Neuronal stem cell (in vitro differentiated cells): ENCODE results near the gene SORCS2.

Experiments
- DNase-seq: peaks from one replicate; pipeline ENCODE4 v3.0.0-alpha.2; 2013; ENCODE audit warnings: low spot score
- H2AFZ ChIP-seq: one replicate; pipeline ENCODE4 v1.6.1; 2013; ENCODE audit warnings: mild to moderate bottlenecking, low read length, inconsistent platforms
- H2AK5ac ChIP-seq: 2 replicates; pipeline ENCODE4 v1.6.1; 2013; ENCODE audit warnings: low read depth, mild to moderate bottlenecking, inconsistent platforms, low read length, moderate library complexity, mixed read lengths
- H2BK120ac ChIP-seq: 2 replicates; pipeline ENCODE4 v1.6.1; 2013; ENCODE audit warnings: low read depth, mild to moderate bottlenecking, inconsistent platforms, low read length, moderate library complexity, mixed read lengths
- H2BK12ac ChIP-seq: one replicate; pipeline ENCODE4 v1.6.1; 2013; ENCODE audit warnings: low read length, inconsistent platforms
- H2BK15ac ChIP-seq: 2 replicates; pipeline ENCODE4 v1.6.1; 2013; ENCODE audit warnings: mild to moderate bottlenecking, low read length, inconsistent platforms, mixed read lengths
- H2BK5ac ChIP-seq: one replicate; pipeline ENCODE4 v1.6.1; 2013; ENCODE audit warnings: inconsistent platforms, mild to moderate bottlenecking, low read length, moderate library complexity
- H3K14ac ChIP-seq: one replicate; pipeline ENCODE4 v1.6.1; 2013; ENCODE audit warnings: low read length, inconsistent platforms
- H3K18ac ChIP-seq: 2 replicates; pipeline ENCODE4 v1.6.1; 2013; ENCODE audit warnings: low read length, inconsistent platforms
- H3K23ac ChIP-seq: 2 replicates; pipeline ENCODE4 v1.6.1; 2013; ENCODE audit warnings: low read depth, mild to moderate bottlenecking, mixed read lengths, low read length, inconsistent platforms; ENCODE audit not compliant: poor library complexity
- H3K27ac ChIP-seq: replicated peaks from 3 replicates; pipeline ENCODE4 v1.5.1; 2013; ENCODE audit warnings: low read length, inconsistent platforms
- H3K27me3 ChIP-seq, 3 experiments: 2 replicates each; pipeline ENCODE4 v1.6.1; 2013; ENCODE audit warnings: low read length in 3 of 3, mild to moderate bottlenecking in 2 of 3, inconsistent platforms in 1 of 3, low read depth in 1 of 3, mixed read lengths in 1 of 3, moderate library complexity in 1 of 3; ENCODE audit not compliant: control insufficient read depth in 3 of 3, insufficient read depth in 3 of 3
- H3K36me3 ChIP-seq, 2 donors: replicated peaks in 1 of 2; 2 replicates each; pipeline ENCODE4 v1.6.1; 2013; ENCODE audit warnings: low read length in 2 of 2; ENCODE audit not compliant: control insufficient read depth in 2 of 2, insufficient read depth in 2 of 2
- H3K4ac ChIP-seq: 2 replicates; pipeline ENCODE4 v1.6.1; 2013; ENCODE audit warnings: inconsistent platforms, mild to moderate bottlenecking, low read length, moderate library complexity
- H3K4me1 ChIP-seq, 2 donors: 1 replicate in 1 of 2; 2 replicates in 1 of 2; pipeline ENCODE4 v1.6.1; 2013; ENCODE audit warnings: low read length in 2 of 2, low read depth in 1 of 2; ENCODE audit not compliant: control insufficient read depth in 2 of 2, insufficient read depth in 1 of 2
- H3K4me2 ChIP-seq: one replicate; pipeline ENCODE4 v1.6.1; 2013; ENCODE audit warnings: mild to moderate bottlenecking, low read length, inconsistent platforms; ENCODE audit not compliant: insufficient read depth, poor library complexity, severe bottlenecking
- H3K4me3 ChIP-seq, 2 donors: 2 replicates each; pipeline ENCODE4 v1.5.1; 2013; ENCODE audit warnings: low read length in 2 of 2, mild to moderate bottlenecking in 2 of 2, inconsistent platforms in 1 of 2, moderate library complexity in 1 of 2
- H3K79me1 ChIP-seq: one replicate; pipeline ENCODE4 v1.6.1; 2013; ENCODE audit warnings: low read depth, mild to moderate bottlenecking, inconsistent platforms, low read length, moderate library complexity
- H3K9ac ChIP-seq: one replicate; pipeline ENCODE4 v1.6.1; 2013; ENCODE audit warnings: mild to moderate bottlenecking, low read depth, low read length, inconsistent platforms; ENCODE audit not compliant: poor library complexity
- H3K9me3 ChIP-seq, 2 donors: replicated peaks in 1 of 2; 2 replicates each; pipeline versions ENCODE3 to v1.6.1; 2013; ENCODE audit warnings: low read length in 2 of 2, mild to moderate bottlenecking in 2 of 2, inconsistent platforms in 1 of 2, low read depth in 1 of 2, mixed read lengths in 1 of 2, moderate library complexity in 1 of 2; ENCODE audit not compliant: control insufficient read depth in 2 of 2, insufficient read depth in 1 of 2
- H4K8ac ChIP-seq: one replicate; pipeline ENCODE4 v1.6.1; 2013; ENCODE audit warnings: low read depth, mild to moderate bottlenecking, inconsistent platforms, low read length, moderate library complexity
- H4K91ac ChIP-seq: one replicate; pipeline ENCODE4 v1.6.1; 2013; ENCODE audit warnings: low read length, low read depth, mild to moderate bottlenecking, inconsistent platforms; ENCODE audit not compliant: poor library complexity
- WGBS, 2 donors: extraction: QIAGEN DNeasy Blood & Tissue Kit; methylation state at CpG; one replicate each; pipeline ENCODE4 v1.1.7; 2013; ENCODE audit warnings: missing lambda C conversion rate in 2 of 2, mixed read lengths in 1 of 2; ENCODE audit not compliant: insufficient read length in 2 of 2, insufficient replicate concordance in 1 of 2; ENCODE audit errors: extremely low coverage in 2 of 2; 5-methylcytosine and 5-hydroxymethylcytosine counted together

Gene SORCS2

GRCh38 chr4:7469023-7469422 lies 276.7 kb downstream of the SORCS2 start:
- Histone ChIP-seq H2BK120ac (no peak overlapping the region), H2AK5ac (no peak overlapping the region), H2BK5ac (no peak overlapping the region), H3K79me1 (no peaks in the 10 kb centered on the region), H2BK15ac (no peak overlapping the region), H3K4me1 (peaks cover 9 to 14% of the 10 kb centered on the region in 2 donors), H3K4ac (no peak overlapping the region), H4K8ac (no peak overlapping the region), H3K4me2 (no peak overlapping the region), H3K14ac (no peak overlapping the region), H3K23ac (no peak overlapping the region), H3K27ac (no peak overlapping the region), H4K91ac (no peak overlapping the region), H3K18ac (no peak overlapping the region), H2AFZ (no peak overlapping the region), H2BK12ac (no peak overlapping the region), H3K4me3 (no peak overlapping the region), H3K36me3 (no peaks in the 10 kb centered on the region), H3K27me3 (no peaks in the 10 kb centered on the region), H3K9ac (no peak overlapping the region), H3K9me3 (peaks cover 0 to 6% of the 10 kb centered on the region in 2 donors)
- no peak for DNase-seq
- WGBS, 2 donors: no CpG with 5 or more reads among the region's 4 CpGs

DNA sequence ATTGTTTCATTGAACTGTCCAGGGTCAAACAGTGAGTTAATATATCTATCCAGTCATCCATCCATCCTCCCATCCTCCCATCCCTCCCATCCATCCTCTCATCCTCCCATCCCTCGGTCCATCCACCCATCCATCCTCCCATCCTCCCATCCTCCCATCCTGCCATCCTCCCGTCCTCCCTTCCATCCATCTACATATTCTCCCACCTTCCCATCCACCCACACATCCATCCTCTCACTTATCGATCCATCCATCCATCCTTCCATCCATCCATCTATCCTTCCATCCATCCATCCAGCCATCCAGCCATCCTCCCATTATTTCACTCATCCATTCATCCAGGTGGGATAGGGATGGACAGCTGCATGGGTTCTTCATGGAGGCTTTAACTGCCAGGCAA lies 277.8 kb downstream of the SORCS2 start:
- Histone ChIP-seq H2BK5ac (no peak overlapping the region), H2BK12ac (no peak overlapping the region)

DNA sequence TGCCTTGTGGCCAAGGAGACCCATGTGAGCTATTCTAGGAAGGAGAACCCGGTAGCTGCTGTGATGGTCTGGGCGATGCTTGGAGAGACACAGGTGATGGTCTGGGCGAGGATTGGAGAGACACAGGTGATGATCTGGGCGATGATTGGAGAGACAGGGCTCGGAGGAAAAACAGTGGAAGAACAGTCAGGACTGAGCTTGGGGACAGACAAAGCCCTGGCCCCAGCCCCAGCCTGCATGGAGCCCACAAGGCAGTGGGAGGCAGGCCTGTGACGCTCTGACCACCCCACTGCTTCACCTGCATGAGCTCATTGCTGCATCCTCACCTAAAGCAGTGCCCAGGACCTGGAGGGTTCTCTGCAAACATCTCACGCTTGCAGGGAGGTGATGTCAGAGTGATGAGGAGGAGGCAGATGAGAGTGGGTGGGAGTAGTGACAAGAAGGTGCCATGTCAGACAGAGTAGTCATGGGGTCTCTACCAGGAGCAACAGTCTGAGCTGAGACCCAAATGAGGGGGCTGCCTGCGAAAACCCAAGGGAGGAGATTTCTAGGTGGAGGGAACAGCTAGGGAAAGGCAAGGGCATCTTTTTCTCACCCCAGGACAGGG lies 278.3 kb downstream of the SORCS2 start:
- H2BK5ac ChIP-seq: no peak overlapping the region
- no peak overlapping the region for H2BK12ac ChIP-seq
- no peak for DNase-seq
- H3K18ac ChIP-seq: peak overlapping the region; percentile 46
- H3K79me1 ChIP-seq: no peaks in the 10 kb centered on the region
- H3K36me3 ChIP-seq: no peaks in the 10 kb centered on the region
- peak overlapping the region; percentile 33 for H3K14ac ChIP-seq
- no peak overlapping the region for H2BK15ac ChIP-seq
- no peak overlapping the region for H3K9ac ChIP-seq
- no CpG with 5 or more reads among the region's 8 CpGs for WGBS, 2 donors
- no peak overlapping the region for H3K4ac ChIP-seq
- peak overlapping the region; percentile 25 for H3K23ac ChIP-seq
- no peak overlapping the region for H4K8ac ChIP-seq
- H3K4me3 ChIP-seq: no peak overlapping the region
- peaks cover 0 to 6% of the 10 kb centered on the region in 2 donors for H3K9me3 ChIP-seq
- no peak overlapping the region for H2AFZ ChIP-seq
- H2BK120ac ChIP-seq: no peak overlapping the region
- H2AK5ac ChIP-seq: no peak overlapping the region
- no peak overlapping the region for H4K91ac ChIP-seq
- H3K4me2 ChIP-seq: no peak overlapping the region
- H3K4me1 ChIP-seq: peaks cover 9 to 12% of the 10 kb centered on the region in 2 donors
- no peak overlapping the region for H3K27ac ChIP-seq
- H3K27me3 ChIP-seq: no peaks in the 10 kb centered on the region

More for the DNA sequence above, 277.8 kb downstream of the SORCS2 start:
- Histone ChIP-seq H2BK120ac (no peak overlapping the region), H2AK5ac (no peak overlapping the region), H2AFZ (no peak overlapping the region), H3K9ac (no peak overlapping the region), H3K27me3 (no peaks in the 10 kb centered on the region), H3K79me1 (no peaks in the 10 kb centered on the region), H4K8ac (no peak overlapping the region), H3K4me1 (peaks cover 9 to 12% of the 10 kb centered on the region in 2 donors), H3K4me3 (no peak overlapping the region), H4K91ac (no peak overlapping the region), H2BK15ac (no peak overlapping the region), H3K14ac (no peak overlapping the region), H3K18ac (no peak overlapping the region), H3K9me3 (peaks cover 0 to 6% of the 10 kb centered on the region in 2 donors), H3K4ac (no peak overlapping the region), H3K36me3 (no peaks in the 10 kb centered on the region), H3K4me2 (no peak overlapping the region), H3K27ac (no peak overlapping the region), H3K23ac (no peak overlapping the region)
- WGBS, 2 donors: 91% methylated on average over 3 of the region's 3 CpGs; no CpG with 5 or more reads in 1 of the 2 donors
- no peak for DNase-seq

- no peak overlapping the region for H3K27ac ChIP-seq
- H3K9ac ChIP-seq: no peak overlapping the region
- no peaks in the 10 kb centered on the region for H3K79me1 ChIP-seq
- H3K4me3 ChIP-seq: no peak overlapping the region
- peak overlapping the region; percentile 68 for H4K8ac ChIP-seq
- H4K91ac ChIP-seq: no peak overlapping the region
- peak overlapping the region; percentile 68 for H2BK12ac ChIP-seq
- H3K4ac ChIP-seq: no peak overlapping the region
- no peak overlapping the region for H3K4me2 ChIP-seq
- peak overlapping the region; percentile 71 for H3K18ac ChIP-seq
- H2BK5ac ChIP-seq: no peak overlapping the region
- peak overlapping the region; percentile 90 for H2BK15ac ChIP-seq
- H3K9me3 ChIP-seq: no peaks in the 10 kb centered on the region
- WGBS, 2 donors: no CpG with 5 or more reads among the region's 19 CpGs
- H3K27me3 ChIP-seq: no peaks in the 10 kb centered on the region
- peak overlapping the region; percentile 2 for H2BK120ac ChIP-seq
- DNase-seq: peak; percentile 57
- peak overlapping the region; percentile 56 for H2AFZ ChIP-seq
- peaks cover 9 to 12% of the 10 kb centered on the region in 2 donors for H3K4me1 ChIP-seq
- H3K36me3 ChIP-seq: no peaks in the 10 kb centered on the region
- peak overlapping the region; percentile 56 for H3K23ac ChIP-seq
- no peak overlapping the region for H3K14ac ChIP-seq
- peak overlapping the region; percentile 97 for H2AK5ac ChIP-seq
These were observed 280.2 kb downstream of the SORCS2 start for GRCh38 chr4:7472442-7473013.
